ENCODE results near the gene RAB40C. TPM values are rescaled to one million over a fixed set of nuclear protein-coding genes. Genes with fewer than 3 reads are reported as not detected.

Gene RAB40C
- total RNA-seq, 2 donors from 2014 or later: 16.7 to 18.7 TPM

- H3K27me3 Mint-ChIP-seq: no peaks in the 10 kb centered on the region
- no peak for ATAC-seq
- H3K9me3 Mint-ChIP-seq: no peaks in the 10 kb centered on the region
- DNase-seq (ENCODE audit: low spot score): no peak
- H3K36me3 Mint-ChIP-seq: no peaks in the 10 kb centered on the region
- H3K4me3 Mint-ChIP-seq: no peak overlapping the region
- peaks cover 0 to 6% of the 10 kb centered on the region in 2 donors for H3K4me1 Mint-ChIP-seq (ENCODE audit: low read depth in 2 of 2)
- no peak overlapping the region for H3K27ac Mint-ChIP-seq
Measured at GRCh38 chr16:673399-673991, 83.6 kb downstream of the RAB40C start.

GRCh38 chr16:674214-674881, 84.5 kb downstream of the RAB40C start:
- H3K27ac Mint-ChIP-seq: no peak overlapping the region
- H3K27me3 Mint-ChIP-seq: no peaks in the 10 kb centered on the region
- no peak overlapping the region for H3K4me3 Mint-ChIP-seq
- ATAC-seq (no peak), DNase-seq (ENCODE audit: low spot score) (no peak)
- no peaks in the 10 kb centered on the region for H3K9me3 Mint-ChIP-seq
- H3K4me1 Mint-ChIP-seq (ENCODE audit: low read depth in 2 of 2): peaks cover 6 to 7% of the 10 kb centered on the region in 2 donors
- H3K36me3 Mint-ChIP-seq: no peaks in the 10 kb centered on the region

- H3K27me3 Mint-ChIP-seq: no peaks in the 10 kb centered on the region
- no peak for DNase-seq (ENCODE audit: low spot score)
- no peak for ATAC-seq
- H3K4me1 Mint-ChIP-seq (ENCODE audit: low read depth in 2 of 2): peaks cover 9% of the 10 kb centered on the region in 2 donors
- no peaks in the 10 kb centered on the region for H3K9me3 Mint-ChIP-seq
- no peaks in the 10 kb centered on the region for H3K36me3 Mint-ChIP-seq
- H3K4me3 Mint-ChIP-seq: peak within 1 kb of the TSS; percentile 34
- H3K27ac Mint-ChIP-seq: no peak within 1 kb of the TSS
Measured at GRCh38 chr16:674968-675883, 85.4 kb downstream of the RAB40C start, which contains the start of gene RHBDL1. TSS of gene RHBDL1 (plus strand) at chr16:675671. CDS start at chr16:675791, 120 bp downstream.

- peaks cover 9 to 11% of the 10 kb centered on the region in 2 donors for H3K4me1 Mint-ChIP-seq (ENCODE audit: low read depth in 2 of 2)
- H3K36me3 Mint-ChIP-seq: no peaks in the 10 kb centered on the region
- ATAC-seq (no peak), DNase-seq (ENCODE audit: low spot score) (no peak)
- H3K27ac Mint-ChIP-seq: no peak overlapping the region
- H3K4me3 Mint-ChIP-seq: no peak overlapping the region
- no peaks in the 10 kb centered on the region for H3K27me3 Mint-ChIP-seq
- no peaks in the 10 kb centered on the region for H3K9me3 Mint-ChIP-seq
Measured at GRCh38 chr16:675884-676564, 86.2 kb downstream of the RAB40C start.

- DNase-seq (ENCODE audit: low spot score): no peak
- Mint-ChIP-seq H3K4me1 (ENCODE audit: low read depth in 2 of 2) (peaks cover 9 to 14% of the 10 kb centered on the region in 2 donors), H3K27me3 (no peaks in the 10 kb centered on the region), H3K9me3 (no peaks in the 10 kb centered on the region), H3K4me3 (no peak overlapping the region), H3K27ac (no peak overlapping the region), H3K36me3 (no peaks in the 10 kb centered on the region)
- no peak for ATAC-seq
Measured at GRCh38 chr16:676565-676902, 86.7 kb downstream of the RAB40C start.

- DNase-seq (ENCODE audit: low spot score) (no peak), ATAC-seq (no peak)
- Mint-ChIP-seq H3K36me3 (no peaks in the 10 kb centered on the region), H3K27me3 (no peaks in the 10 kb centered on the region), H3K4me3 (no peak overlapping the region), H3K4me1 (ENCODE audit: low read depth in 2 of 2) (peaks cover 9 to 17% of the 10 kb centered on the region in 2 donors), H3K9me3 (no peaks in the 10 kb centered on the region), H3K27ac (no peak overlapping the region)
Measured at GRCh38 chr16:676913-677312, 87.0 kb downstream of the RAB40C start.

- no peak overlapping the region for H3K27ac Mint-ChIP-seq
- no peaks in the 10 kb centered on the region for H3K27me3 Mint-ChIP-seq
- no peaks in the 10 kb centered on the region for H3K36me3 Mint-ChIP-seq
- no peak overlapping the region for H3K4me3 Mint-ChIP-seq
- no peak for ATAC-seq
- H3K4me1 Mint-ChIP-seq (ENCODE audit: low read depth in 2 of 2): peaks cover 12 to 17% of the 10 kb centered on the region in 2 donors
- no peak for DNase-seq (ENCODE audit: low spot score)
- no peaks in the 10 kb centered on the region for H3K9me3 Mint-ChIP-seq
Measured at GRCh38 chr16:677316-678190, 87.7 kb downstream of the RAB40C start.

GRCh38 chr16:678209-678857, 88.5 kb downstream of the RAB40C start:
- no peak for DNase-seq (ENCODE audit: low spot score)
- H3K4me1 Mint-ChIP-seq (ENCODE audit: low read depth in 2 of 2): peaks cover 13 to 17% of the 10 kb centered on the region in 2 donors
- no peak overlapping the region for H3K4me3 Mint-ChIP-seq
- no peaks in the 10 kb centered on the region for H3K9me3 Mint-ChIP-seq
- H3K36me3 Mint-ChIP-seq: no peaks in the 10 kb centered on the region
- H3K27me3 Mint-ChIP-seq: no peaks in the 10 kb centered on the region
- H3K27ac Mint-ChIP-seq: no peak overlapping the region
- ATAC-seq: no peak

Other genes with a start within 250 kb of the RAB40C start
- 10 to 100 TPM; 20.1 to 29.1 TPM for gene AXIN1, start 237.3 kb upstream of the RAB40C start, total RNA-seq
- 10 to 100 TPM; 80.6 to 98.6 TPM for gene MRPL28, start 219.5 kb upstream of the RAB40C start, total RNA-seq
- gene PGAP6, start 208.1 kb upstream of the RAB40C start, total RNA-seq: 10 to 100 TPM; 39.4 to 46.8 TPM
- 1 to 10 TPM; 2.7 to 9.1 TPM for gene NME4, start 192.9 kb upstream of the RAB40C start, total RNA-seq
- 10 to 100 TPM in 1 of 2 donors, 1 to 10 TPM in 1; 4.5 to 28.6 TPM for gene DECR2, start 188.2 kb upstream of the RAB40C start, total RNA-seq
- 10 to 100 TPM; 21.9 to 53.4 TPM for gene RAB11FIP3, start 164.4 kb upstream of the RAB40C start, total RNA-seq
- 100 to 1,000 TPM; 139 to 201 TPM for gene CAPN15, start 62.4 kb upstream of the RAB40C start, total RNA-seq
- under 1 TPM; 0.12 to 0.64 TPM for gene PRR35, start 29.7 kb upstream of the RAB40C start, total RNA-seq
- under 1 TPM; 0.33 to 0.48 TPM for gene NHLRC4, start 23.1 kb upstream of the RAB40C start, total RNA-seq
- gene PIGQ, start 20.1 kb upstream of the RAB40C start, total RNA-seq: 10 to 100 TPM; 27.6 to 60.9 TPM
- 1 to 10 TPM in 1 of 2 donors, under 1 TPM in 1; 0.75 to 1.1 TPM for gene WFIKKN1, start 40.9 kb downstream of the RAB40C start, total RNA-seq
- gene METTL26, start 46.2 kb downstream of the RAB40C start, total RNA-seq: 100 to 1,000 TPM in 1 of 2 donors, 10 to 100 TPM in 1; 93.7 to 115 TPM
- 10 to 100 TPM; 29.5 to 57.7 TPM for gene MCRIP2, start 51.8 kb downstream of the RAB40C start, total RNA-seq
- 100 to 1,000 TPM in 1 of 2 donors, 10 to 100 TPM in 1; 49.7 to 130 TPM for gene WDR90, start 59.3 kb downstream of the RAB40C start, total RNA-seq
- gene RHOT2, start 78.1 kb downstream of the RAB40C start, total RNA-seq: 100 to 1,000 TPM; 171 to 259 TPM
- gene RHBDL1, start 85.6 kb downstream of the RAB40C start, total RNA-seq: 1 to 10 TPM; 1.0 to 1.5 TPM
- gene STUB1, start 90.3 kb downstream of the RAB40C start, total RNA-seq: 100 to 1,000 TPM in 1 of 2 donors, 10 to 100 TPM in 1; 95.0 to 172 TPM
- gene JMJD8, start 94.3 kb downstream of the RAB40C start, total RNA-seq: 10 to 100 TPM; 31.2 to 53.4 TPM
- gene WDR24, start 100.3 kb downstream of the RAB40C start, total RNA-seq: 10 to 100 TPM; 15.7 to 25.0 TPM
- under 1 TPM in 1 of 2 donors, not detected in 1; 0.26 TPM for gene FBXL16, start 115.7 kb downstream of the RAB40C start, total RNA-seq
- 10 to 100 TPM; 21.0 to 34.9 TPM for gene METRN, start 125.1 kb downstream of the RAB40C start, total RNA-seq
- gene ANTKMT, start 131.1 kb downstream of the RAB40C start, total RNA-seq: 10 to 100 TPM; 29.1 to 37.9 TPM
- 1 to 10 TPM; 3.1 to 6.4 TPM for gene CCDC78, start 136.4 kb downstream of the RAB40C start, total RNA-seq
- 10 to 100 TPM in 1 of 2 donors, 1 to 10 TPM in 1; 5.4 to 15.3 TPM for gene HAGHL, start 137.0 kb downstream of the RAB40C start, total RNA-seq
- gene CIAO3, start 150.9 kb downstream of the RAB40C start, total RNA-seq: 10 to 100 TPM; 26.9 to 54.0 TPM
- not detected for gene MSLN, start 170.7 kb downstream of the RAB40C start, total RNA-seq
- 10 to 100 TPM; 38.2 to 79.3 TPM for gene RPUSD1, start 198.3 kb downstream of the RAB40C start, total RNA-seq
- gene CHTF18, start 198.6 kb downstream of the RAB40C start, total RNA-seq: 100 to 1,000 TPM in 1 of 2 donors, 10 to 100 TPM in 1; 70.7 to 210 TPM
- not detected for gene GNG13, start 210.7 kb downstream of the RAB40C start, total RNA-seq